GM12864 (cell line): ENCODE measurements around the gene C22orf39.

Experiments
- DNase-seq: peaks from one replicate; pipeline ENCODE4 v3.0.0-alpha.2; 2011; ENCODE audit warnings: low read depth
- H3K4me3 ChIP-seq: 2 replicates; pipeline ENCODE4 v1.5.1; 2011; ENCODE audit warnings: mild to moderate bottlenecking, low read depth, low read length, control low read depth
- CTCF ChIP-seq: IDR thresholded peaks from 2 replicates; pipeline ENCODE4 v1.5.1; 2011; ENCODE audit warnings: low read depth, mild to moderate bottlenecking, moderate library complexity, low read length, control low read depth, inconsistent platforms; ENCODE audit errors: missing control alignments

The C22orf39 gene

DNA sequence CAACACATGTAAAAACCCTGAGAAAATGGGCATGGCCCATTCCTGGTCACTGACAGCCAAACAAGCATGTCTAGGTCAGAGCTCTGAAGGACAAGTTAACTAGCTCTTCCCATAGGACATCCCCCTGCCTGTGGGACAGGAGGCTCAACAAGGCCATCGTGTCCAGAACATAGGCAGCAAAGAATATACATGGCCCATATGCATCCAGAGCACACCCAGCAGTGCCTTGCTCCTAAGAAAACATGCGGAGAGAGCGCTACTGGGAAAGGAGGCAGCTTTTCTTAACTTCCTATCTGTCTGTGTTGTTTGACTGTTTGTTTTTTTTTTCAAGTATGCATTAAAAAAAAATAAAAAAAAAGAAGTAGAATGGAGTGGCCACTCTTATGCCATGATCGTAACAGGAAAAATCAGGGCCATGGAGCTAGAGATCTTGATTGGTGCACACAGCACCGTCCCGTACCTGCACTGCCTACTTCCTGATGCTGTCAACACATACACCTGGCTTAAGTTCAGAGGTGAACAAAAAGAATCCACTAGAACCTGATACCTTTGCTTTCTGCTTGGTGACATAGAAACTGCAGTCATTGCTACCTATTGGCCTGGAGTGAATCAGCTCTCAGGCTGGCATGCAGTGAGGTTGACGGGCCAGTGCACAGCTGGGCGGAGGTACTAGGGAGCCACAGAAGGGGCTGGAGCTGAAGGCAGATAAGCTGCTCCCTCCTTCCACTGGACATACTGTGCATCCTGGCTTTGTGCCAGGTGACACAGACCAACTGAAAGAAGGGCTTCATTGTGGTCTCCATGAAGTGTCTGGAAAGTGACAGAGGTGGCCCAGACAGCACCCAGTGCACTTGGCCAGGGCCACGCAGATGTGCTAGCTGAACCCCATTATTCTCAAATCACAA lies 19.6 kb upstream of the C22orf39 start:
- no peak for TF ChIP-seq CTCF
- H3K4me3 ChIP-seq = no peak overlapping the region
- no peak for DNase-seq

GRCh38 chr22:19466126-19466716 lies 18.7 kb upstream of the C22orf39 start:
- TF ChIP-seq CTCF = no peak
- no peak for DNase-seq
- H3K4me3 ChIP-seq = no peak overlapping the region

- no peak for DNase-seq
Observed at GRCh38 chr22:19464975-19465374, 17.5 kb upstream of the C22orf39 start.

DNA sequence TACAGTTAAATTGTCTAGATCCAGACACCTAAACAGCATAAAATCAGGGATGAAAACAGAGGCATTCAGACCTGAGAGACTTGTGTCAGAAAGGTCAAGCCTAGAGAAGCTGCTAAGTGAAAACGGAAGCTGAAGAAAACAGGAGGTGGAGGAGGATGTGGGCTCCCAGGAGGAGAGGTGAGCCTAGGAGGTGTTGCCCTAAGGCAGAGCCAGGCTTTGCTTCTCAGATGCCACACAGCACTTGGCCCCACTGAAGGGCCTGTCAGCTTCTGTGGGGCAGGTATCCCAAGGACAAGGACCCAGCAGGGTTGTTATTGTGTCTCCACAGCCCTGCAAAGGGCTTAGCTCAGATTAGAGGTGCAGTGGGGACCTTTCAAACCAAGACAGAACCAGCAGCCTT lies 17.0 kb upstream of the C22orf39 start:
- H3K4me3 ChIP-seq = no peak overlapping the region
- DNase-seq = no peak
- no peak for TF ChIP-seq CTCF

More at GRCh38 chr22:19464975-19465374, 17.5 kb upstream of the C22orf39 start:
- no peak overlapping the region for H3K4me3 ChIP-seq
- TF ChIP-seq CTCF = no peak

GRCh38 chr22:19463491-19464469 lies 16.3 kb upstream of the C22orf39 start:
- no peak for TF ChIP-seq CTCF
- no peak overlapping the region for H3K4me3 ChIP-seq
- no peak for DNase-seq

DNA sequence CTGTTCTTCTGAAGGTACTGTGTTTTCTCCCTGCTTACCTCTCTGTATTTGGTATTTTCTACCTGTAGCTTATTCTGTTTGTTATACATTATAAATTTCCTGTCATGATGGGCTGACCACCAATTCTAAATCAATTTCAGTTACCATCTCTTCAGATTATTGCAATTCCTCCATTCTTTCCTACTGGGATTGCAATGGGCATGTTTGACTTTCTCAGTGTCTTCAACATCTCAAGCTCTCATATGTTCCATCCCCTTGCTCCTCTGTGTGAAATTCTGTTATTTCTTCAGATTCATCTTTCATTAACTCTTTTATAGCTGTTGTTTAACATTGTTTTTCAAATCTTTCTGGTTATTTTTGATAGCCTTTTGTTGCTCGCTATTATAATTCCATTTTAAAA lies 15.5 kb upstream of the C22orf39 start:
- TF ChIP-seq CTCF = no peak
- no peak overlapping the region for H3K4me3 ChIP-seq
- DNase-seq = no peak
